Measurements from ENCODE around the gene IGFALS.
"Not testable (repeated sequence)": the region's sequence is repeated elsewhere in the genome, so short reads cannot be mapped to it uniquely, and the experiment has no call there.

IGFALS gene

DNA sequence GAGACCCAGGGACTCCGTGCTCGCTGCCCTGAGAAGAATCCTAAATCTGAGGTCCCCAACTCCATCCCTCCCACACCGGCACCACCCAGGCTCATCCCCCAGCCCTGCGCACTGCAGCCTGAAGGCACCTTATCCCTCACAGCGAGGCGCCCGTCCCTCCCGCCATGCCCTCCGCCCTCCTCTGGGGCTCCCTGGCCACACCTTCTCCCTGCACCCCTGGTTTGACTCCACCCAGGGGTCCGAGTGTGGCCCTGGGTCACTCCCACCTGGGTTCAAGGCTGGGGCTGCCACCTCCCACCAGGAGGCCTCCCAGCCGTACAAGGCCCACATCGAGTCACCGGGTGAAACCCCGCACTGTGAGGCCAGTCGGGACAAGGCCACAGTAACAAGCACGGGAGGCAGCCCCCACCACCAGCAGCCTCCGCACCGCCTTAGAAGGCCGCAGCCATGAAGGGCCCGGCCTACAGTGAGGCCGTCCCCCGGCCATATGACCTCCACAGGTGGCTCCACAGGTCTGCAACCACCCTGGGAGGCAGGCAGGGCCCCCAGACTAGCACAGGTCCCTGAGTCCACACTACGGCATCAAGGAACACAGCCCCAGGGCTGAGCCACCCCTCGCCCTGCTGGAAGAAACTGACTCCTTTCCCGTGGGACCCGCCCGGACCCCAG, 24.8 kb upstream of the IGFALS start:
- DNase-seq (ENCODE audit: low spot score): no peak

DNA sequence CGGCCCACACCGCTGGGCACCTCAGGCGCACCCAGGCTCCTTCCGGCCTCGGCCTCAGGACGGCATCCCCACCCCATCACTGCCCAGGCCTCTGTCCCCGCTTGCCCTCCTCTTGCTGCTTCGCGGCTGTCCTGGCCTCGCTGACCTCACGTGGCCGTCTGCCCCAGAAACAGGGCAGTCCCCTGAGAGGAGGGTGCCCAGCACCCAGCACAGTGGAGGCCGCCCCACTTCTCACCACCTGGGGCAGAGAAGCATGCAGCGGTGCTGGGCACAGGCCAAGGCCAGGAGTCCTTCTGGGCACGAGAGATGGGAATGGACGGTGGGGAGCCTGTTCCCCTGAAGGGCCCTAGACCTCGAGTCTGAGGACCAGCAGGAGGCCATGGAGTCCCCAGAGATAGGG, 24.2 kb upstream of the IGFALS start:
- DNase-seq (ENCODE audit: low spot score): no peak

DNA sequence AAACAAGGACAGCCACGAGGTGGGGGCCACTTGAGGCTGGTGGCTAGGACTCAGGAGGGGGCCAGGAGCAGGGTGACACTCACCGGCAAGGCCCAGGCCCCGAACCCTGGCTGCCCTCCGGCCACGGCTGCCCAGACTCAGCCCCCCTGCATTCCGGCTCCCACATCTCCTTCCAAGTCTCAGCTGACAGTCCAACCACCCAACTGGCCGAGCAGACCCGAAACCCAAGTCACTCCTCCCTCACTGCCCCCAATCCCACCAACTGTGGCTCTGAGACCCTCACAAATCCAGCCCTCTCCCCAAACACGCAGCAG, 23.7 kb upstream of the IGFALS start:
- no peak for DNase-seq (ENCODE audit: low spot score)

DNA sequence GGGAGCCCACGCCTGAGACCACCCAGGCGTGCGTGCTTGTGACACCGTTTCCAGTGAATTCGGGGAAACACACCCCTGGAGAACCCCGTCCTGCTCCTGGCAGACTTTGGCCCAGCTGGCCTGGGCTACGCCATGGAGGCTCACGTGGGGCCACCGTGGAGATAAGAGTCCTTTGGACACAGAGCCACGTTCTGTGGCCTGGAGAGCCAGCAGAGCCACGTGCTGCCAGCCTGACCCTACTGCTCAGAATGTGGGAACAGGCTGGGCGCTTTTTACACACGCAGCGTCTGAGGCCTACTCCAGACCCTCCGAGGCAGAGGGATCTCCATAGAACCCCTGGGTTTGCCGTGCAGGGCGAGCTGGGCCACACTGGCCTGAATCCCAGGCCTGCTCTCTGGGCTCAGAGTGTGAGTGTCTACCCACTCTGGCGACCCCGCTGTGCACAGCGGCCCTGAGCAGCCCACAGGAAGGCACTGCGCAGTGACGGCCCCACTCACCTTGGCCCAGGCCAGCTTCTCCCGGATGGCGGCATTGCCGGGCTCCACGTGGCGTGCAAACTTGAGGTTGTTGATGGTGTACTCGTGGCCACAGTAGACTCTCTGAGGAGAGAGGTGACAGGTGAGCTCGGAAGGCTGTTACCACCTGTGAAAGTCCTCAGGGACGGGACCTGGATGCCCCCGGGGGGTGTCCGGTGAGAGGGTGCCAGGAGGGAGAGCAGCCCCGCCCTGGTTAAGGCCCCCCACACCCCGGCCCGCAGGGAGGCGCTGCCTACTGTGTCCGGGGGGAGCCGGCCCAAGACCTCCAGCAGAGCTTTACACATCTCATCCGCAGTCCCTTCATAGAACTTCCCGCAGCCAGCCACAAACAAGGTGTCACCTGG, 23.1 kb upstream of the IGFALS start:
- DNase-seq (ENCODE audit: low spot score): no peak

DNA sequence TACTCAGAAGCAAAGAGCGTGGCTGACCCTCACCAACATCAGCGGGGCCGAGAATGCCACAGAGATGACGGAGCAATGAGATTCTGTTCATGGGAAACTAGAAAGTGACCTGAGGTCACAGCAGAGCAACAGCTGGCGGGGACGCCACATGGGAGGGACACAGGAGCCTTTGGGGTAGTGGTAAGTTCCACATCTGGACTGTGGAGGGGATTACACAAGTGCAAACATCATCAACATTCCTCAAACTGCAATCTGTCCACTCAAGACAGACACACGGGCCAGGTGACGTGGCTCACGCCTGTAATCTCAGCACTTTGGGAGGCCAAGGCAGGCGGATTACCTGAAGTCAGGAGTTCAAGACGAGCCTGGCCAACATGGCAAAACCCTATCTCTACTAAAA, 22.0 kb upstream of the IGFALS start:
- DNase-seq (ENCODE audit: low spot score): no peak

DNA sequence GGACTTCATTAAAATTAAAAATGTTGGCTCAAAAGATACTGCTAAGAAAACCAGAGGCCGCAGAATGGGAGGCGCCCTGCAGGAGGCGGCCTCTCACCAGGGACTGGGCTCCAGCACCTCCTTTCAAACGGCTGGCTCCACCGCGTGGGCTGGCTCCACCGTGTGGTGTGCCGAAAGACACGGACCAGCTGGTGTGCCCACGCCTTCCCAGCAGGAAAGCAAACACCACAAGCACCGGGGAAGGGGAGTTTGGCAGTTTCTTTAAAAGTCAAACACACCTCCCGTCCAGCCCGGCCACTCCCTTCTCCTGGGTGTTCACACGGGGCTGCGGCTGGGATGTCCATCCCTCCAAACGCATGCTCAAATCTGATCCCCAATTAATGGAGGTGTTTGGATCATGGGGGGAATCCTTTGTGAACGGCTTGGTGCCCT, 19.2 kb upstream of the IGFALS start:
- peak; percentile 21 for DNase-seq (ENCODE audit: low spot score)

DNA sequence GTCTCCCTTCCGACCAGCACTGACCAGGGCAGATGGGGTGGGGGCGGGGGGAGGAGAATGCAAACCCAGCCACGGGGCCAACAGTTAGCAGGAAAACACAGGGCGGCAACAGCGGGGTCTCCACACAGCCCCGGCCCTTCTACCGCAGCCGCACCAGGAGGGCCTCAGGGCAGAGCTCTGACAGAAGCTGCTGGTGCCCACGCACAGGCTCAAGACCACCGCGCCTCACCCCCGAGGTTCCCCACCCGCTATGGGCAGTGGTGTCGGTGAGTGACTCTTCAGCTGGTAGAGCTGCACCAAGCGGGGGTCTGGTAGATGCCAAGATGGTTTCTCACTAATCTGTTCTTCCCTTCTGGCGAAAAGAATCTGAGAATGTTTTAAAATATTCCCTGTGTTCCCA, 17.0 kb upstream of the IGFALS start:
- DNase-seq (ENCODE audit: low spot score): no peak

DNA sequence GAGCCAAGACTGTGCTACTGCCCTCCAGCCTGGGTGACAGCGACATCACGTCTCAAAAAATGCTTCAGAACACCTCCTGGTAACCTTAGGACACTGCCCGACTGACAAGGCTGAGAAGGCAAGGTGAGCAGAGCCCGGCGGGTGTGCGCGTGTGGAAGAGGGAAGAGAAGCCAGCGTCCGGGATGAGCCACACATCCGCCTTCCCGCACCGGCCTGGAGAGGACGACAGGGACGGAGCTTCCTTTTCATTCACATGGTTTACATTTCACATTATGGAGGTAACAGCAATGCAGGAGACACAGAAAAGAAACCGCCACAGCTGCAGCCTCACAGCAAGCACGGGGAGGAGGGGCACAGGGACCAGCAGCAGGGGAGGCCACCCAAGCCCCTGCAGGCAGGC, 16.6 kb upstream of the IGFALS start:
- DNase-seq (ENCODE audit: low spot score): no peak

DNA sequence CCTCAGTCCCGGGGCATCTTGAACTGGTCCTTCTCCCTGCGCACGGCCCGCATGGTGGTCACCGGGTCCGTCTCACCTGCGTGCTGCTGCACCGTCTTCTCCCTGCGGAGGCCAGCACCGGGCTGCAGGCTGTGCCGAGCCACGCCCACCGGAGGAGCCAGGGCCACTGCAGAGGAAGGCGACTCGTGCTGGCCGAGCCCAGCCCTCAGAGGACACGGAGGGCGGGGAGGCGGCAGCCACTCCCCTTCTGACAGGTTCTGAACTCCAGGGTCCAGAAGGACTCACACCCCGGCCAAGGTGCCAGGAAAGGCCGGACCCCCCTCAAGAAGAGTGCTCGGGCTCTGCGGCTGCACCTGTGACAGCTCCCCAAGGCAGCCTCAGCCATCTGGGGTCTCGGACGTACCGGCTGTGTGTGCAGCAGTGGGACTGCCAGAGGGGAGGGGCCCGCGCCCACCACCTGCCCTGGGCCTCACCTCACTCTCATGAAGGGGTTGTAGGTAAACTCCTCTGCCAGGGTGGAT, 15.8 kb upstream of the IGFALS start:
- DNase-seq (ENCODE audit: low spot score): no peak

DNA sequence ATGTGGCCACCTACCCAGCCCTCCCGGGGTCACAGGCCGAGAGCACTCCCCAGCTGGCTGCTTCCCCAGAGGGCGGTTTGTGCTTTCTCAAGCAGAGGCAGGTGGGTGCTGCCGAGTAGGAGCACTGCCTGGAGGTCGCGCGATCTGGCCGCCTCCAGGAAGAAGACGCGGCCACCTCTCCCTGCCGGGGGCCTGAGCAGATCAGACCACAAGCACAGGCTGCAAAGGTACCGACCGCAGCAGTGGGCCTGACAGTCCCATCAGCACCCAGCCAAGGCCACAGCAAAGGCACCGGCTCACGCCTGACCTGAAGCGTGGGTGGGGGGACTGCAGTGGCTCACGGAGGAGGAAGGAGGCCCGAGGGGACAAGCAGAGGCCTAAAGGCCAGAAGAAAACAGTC, 15.2 kb upstream of the IGFALS start:
- no peak for DNase-seq (ENCODE audit: low spot score)

DNA sequence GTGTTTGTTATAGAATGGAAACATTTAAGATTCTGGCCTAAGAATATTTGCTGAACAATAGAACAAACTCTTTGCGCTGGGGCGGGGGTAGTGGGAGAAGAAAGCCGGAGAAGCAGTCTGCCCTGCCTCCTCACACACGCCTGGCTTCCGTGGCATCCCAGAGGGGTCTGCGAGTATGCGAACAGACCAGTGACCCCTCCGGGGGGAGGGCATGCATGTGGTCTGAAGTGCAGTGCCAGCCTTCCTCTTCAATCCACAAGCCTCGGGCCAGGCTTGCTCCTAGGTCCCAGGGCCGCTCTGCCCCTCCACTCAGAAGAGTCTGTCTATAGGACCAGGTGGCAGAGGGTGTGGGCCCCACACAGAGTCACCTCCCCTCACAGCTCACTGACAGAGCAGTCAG, 14.1 kb upstream of the IGFALS start:
- no peak for DNase-seq (ENCODE audit: low spot score)

DNA sequence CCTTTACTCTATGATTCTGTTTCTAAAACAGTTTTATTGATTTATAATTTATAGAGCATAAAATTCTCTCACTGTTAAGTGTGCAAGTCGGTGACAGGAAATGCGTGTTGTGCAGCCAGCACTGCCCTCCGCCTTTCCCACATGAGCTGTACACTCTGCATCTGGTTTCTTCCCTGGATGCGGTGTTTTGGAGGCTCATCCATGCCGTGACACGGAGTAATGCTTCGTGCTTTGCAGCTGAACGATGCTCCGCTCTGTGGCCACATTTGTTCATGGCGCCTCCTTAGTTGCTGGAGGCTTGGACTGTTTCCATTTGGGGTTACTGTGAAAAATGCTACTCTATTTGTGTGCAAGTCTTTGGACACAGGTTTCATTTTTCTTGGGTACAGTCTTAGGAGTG, 7.2 kb upstream of the IGFALS start:
- DNase-seq (ENCODE audit: low spot score): no peak

DNA sequence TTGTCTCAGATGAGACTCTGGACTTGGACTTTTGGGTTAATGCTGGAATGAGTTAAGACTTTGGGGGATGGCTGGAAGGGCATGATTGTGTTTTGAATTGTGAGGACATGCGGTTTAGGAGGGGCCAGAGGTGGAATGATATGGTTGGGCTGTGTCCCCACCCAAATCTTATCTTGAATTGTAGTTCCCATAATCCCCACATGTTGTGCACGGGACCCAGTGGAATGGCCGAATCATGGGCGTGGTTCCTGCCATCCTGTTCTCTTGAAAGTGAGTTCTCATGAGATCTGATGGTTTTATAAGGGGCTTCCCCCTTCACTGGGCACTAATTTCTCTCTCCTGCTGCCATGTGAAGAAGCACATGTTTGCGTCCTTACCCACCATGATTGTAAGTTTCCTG, 5.8 kb upstream of the IGFALS start:
- DNase-seq (ENCODE audit: low spot score): not testable (repeated sequence)

DNA sequence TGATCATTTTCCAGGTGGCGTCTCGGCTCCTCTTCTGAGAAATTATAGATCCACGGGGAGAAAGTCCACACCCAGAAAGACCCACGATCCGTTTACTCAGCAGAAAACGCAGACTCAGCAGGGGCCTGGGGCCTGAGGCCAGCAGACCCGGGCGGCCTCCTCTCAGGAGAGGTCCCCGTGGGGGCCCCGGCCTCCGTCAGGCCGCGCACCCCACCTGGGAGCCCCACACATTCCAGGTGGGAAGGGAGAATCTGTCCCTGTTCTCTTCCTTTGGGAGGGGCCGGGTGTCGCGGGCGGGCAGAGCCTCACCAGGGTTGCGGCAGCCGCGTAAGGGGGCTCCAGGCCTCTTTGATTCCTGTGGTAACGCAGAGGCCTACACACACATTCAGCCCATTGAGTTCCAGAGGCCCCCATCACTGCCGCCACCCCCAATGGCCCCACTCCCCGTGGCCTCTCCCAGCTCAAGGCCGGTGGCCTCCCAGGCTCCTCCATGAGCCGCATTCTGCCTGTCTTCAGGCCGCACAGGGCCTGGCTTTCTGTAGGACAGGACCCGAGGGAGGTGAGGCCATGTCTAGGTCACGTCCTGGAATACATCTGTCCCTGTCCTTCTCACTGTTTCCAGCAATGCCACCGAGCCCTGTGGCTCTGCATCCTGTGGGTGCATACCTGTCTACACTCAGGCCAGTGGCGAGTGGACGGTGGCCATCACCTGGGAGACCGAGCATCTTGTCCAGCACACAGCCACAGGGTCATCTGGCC, 1.6 kb upstream of the IGFALS start:
- no peak for DNase-seq (ENCODE audit: low spot score)

DNA sequence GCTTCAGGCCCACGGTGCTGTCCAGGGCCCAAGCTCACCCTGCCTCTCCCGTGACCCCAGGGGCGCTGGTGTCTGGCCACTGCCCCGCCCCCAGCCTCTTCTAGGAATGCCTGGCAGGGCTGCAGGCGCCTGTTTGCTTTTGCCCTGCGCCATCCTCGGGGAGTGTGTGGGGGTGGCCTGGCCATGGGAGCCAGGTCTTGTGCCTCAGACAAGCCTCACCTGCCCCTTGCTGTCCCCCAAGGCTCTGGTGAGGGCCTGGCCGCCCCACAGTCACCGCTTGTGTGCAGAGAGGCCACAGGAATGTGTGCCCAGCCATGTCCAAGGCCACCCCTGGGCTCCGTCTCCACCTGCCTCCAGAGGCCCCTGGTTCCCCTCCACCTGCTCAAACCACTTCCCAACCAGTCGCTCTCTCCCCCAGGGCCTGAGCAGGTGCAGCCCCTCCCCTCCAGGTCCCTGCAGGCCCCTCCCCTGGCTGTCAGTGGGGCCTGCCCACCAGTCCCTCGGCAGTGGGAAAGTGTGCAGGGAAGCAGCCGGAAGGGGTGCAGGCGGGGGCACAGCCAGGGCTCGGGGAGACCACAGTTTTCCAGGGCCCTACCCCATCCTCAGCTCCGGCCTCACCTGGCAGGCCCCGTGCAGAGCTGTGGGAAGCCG, 841 bp upstream of the IGFALS start:
- no peak for DNase-seq (ENCODE audit: low spot score)

DNA sequence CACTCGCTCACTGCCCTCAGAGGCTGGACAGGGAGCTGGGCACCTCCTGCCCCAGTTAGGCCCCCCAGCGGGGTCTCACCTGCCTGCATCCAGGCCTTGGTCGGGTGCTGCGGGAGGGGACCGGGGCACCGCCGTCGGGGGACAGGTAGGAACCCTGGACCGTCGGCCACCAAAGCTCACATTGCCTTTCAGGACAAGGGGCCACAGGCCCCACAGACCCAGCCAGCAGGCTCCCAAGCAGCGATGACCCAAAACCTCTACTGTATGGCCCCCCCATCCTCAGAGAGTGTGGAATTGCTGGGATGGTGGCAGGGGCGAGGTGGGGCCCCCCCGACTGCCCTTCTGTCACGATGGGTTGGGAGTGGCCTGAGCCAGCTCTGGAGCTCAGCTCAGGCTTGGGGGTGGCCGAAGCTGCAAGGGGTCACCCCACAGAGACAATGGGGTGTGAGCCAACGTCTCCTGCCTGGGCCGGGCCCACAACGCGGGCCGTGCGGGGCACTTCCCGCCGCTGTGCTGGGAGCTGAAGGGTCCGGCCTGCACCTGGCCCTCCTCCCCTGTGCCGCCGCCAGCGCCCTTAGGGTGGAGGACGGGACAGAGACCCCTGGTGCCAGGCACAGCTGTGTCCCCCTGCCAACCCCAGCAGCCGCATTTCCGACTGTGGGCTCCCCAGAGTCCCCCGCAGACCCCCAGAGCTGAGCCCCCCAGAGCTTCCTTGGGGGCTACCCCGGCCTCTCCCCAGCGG, 498 bp downstream of the IGFALS start:
- DNase-seq (ENCODE audit: low spot score): no peak

DNA sequence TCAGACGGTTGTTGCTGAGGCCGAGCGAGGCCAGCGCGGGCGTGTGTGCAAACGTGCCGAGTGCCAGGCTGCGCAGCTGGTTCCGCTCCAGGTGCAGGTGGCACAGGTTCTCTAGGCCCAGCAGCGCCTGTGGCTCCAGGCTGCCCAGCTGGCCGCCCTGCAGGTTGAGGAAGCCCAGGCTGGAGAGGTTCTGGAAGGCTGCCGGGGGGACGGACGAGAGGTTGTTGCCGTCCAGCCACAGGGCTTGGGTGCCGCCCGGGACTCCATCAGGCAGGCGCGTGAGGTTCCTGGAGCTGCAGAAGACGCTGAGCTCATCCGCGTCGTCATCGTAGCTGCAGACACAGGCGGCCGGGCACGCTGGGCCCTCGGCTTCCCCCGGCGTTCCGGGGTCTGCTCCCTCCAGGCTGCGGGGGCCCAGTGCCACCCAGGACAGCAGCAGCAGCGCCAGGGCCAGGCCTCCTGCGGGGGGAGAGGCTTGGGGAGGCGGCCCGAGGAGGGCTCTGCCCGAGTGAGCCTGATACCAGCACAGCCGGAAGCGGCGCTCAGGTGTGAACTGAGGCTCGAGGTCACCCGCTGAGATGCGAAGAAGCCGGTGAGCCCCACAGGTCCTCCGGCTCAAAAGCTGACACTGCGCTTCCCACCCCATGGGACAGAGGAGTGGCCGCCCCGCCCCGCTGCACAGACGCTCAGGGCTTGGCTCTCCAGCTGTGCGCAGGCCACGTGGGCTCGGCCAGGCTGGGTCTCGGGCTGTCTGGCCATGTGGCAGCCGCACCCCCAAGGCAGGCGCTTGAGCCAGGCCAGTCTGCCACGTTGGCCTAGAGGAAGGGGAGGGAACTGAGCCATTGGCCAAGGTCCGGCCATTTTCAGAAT, 1.3 kb downstream of the IGFALS start:
- no peak for DNase-seq (ENCODE audit: low spot score)

DNA sequence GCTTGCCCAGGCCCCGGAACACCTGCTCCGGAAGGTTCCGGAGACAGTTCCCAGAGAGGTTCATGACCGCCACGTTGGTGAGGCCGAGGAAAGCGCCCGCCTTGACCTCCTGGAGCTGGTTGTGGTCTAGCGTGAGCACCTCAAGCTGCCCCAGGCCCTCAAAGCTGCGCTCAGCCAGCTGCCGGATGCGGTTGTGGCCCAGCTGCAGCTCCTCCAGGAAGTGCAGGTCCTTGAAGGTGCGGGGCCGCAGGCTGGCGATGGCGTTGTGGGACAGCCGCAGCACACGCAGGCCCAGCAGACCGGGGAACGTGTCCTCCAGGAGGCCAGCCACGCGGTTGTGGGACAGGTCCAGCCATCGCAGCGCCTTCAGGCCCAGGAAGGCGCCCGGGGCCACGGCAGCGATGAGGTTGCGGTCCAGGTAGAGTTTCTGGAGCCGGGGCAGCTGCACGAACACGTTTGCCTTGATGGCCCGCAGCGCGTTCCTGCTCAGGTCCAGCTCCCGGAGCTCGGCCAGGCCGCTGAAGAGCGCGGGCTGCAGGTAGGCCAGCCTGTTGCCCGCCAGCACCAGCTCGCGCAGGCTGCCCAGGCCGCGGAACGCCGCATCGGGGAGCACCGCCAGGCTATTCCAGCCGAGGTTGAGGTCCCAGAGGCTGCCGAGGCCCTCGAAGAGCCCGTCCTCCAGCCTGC, 2.1 kb downstream of the IGFALS start:
- no peak for DNase-seq (ENCODE audit: low spot score)

DNA sequence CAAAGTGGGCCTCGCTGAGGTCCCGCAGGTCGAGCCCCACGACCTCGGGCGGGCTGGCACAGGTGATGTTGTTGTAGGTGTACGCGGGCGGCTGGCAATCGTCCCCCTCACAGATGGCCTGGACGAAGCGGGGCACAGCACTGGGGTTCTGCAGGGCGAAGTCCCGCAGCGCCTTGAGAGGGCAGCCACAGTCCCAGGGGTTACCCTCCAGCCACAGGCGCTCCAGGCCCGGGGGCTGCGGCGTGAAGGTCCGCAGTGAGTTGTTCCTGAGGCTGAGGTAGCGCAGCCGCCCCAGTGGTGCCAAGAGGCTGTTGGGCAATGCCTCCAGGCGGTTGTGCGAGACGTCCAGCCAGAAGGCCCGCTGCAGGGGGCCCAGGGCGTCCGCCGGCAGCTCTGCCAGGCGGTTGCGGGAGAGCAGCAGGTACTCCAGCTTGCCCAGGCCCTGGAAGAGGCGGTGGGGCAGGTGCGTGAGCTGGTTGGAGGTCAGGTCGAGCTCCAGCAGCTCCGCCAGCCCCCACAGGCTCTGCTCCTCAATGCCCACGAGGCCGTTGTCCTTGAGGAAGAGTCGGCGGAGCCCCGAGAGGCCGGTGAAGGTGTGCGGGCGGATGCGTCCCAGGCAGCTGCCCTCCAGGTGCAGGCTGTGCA, 2.8 kb downstream of the IGFALS start:
- no peak for DNase-seq (ENCODE audit: low spot score)

DNA sequence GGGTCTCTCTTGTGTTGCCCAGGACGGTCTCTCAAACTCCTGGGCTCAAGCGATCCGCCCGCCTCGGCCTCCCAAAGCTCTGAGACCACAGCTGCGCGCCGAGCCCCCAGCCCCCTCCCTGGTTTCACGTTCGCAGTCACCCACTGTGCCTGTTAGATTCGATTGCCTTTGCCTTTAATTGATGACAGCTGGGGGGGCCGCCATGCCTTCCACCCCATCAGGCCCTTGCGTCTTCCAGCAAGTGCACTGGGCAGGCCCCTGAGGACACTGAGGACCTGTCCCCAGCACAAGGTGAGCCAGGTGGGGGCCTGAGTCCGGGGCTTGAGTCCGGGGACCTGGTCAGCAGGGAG, 3.3 kb downstream of the IGFALS start:
- no peak for DNase-seq (ENCODE audit: low spot score)

Measured in CD4-positive, alpha-beta T cell treated with Interleukin-2 at 100 ng/mL for 4 hours (primary cell).